Activated B cell treated with CpG ODN at 0.5 μM for 24 hours (primary cell): ENCODE results near the gene TLNRD1. TPM values are rescaled to one million over a fixed set of nuclear protein-coding genes. Genes with fewer than 3 reads are reported as not detected.

ENCODE experiments used
- ATAC-seq: fragments of 200-7000 bp; cut with Tn5 transposase; one replicate; pipeline ENCODE4 v1.10.0; 2021; ENCODE audit warnings: low read depth, mild to moderate bottlenecking, moderate library complexity
- CTCF ChIA-PET: fragments of 350-600 bp; sonication (Branson Sonifier 250); formaldehyde crosslinking; loops from one replicate; lab custom pipeline; 2021; ENCODE audit warnings: antibody characterized with exemption; lab: Charles Lee
- POLR2A ChIA-PET: fragments of 350-600 bp; sonication (Branson Sonifier 250); formaldehyde crosslinking; loops from one replicate; lab custom pipeline; 2021; ENCODE audit warnings: antibody characterized with exemption; lab: Charles Lee
- DNase-seq: peaks from one replicate; pipeline ENCODE4 v3.0.0; 2022
- H3K27ac Mint-ChIP-seq: one replicate; pipeline ENCODE4 v1.8.0; 2020; ENCODE audit warnings: mixed read lengths
- H3K27me3 Mint-ChIP-seq: one replicate; pipeline ENCODE4 v1.8.0; 2021; ENCODE audit warnings: mixed read lengths
- H3K36me3 Mint-ChIP-seq: one replicate; pipeline ENCODE4 v1.8.0; 2021; ENCODE audit warnings: low read depth, mixed read lengths
- H3K4me1 Mint-ChIP-seq: one replicate; pipeline ENCODE4 v1.8.0; 2021; ENCODE audit warnings: mixed read lengths
- H3K4me3 Mint-ChIP-seq: one replicate; pipeline ENCODE4 v1.8.0; 2020; ENCODE audit warnings: mild to moderate bottlenecking, mixed read lengths
- H3K9me3 Mint-ChIP-seq: one replicate; pipeline ENCODE4 v1.8.0; 2020; ENCODE audit warnings: mixed read lengths
- CTCF ChIP-seq: fragments of 200-600 bp; IDR thresholded peaks from one replicate; pipeline ENCODE4 v1.8.0; 2022; ENCODE audit warnings: antibody characterized with exemption, mild to moderate bottlenecking
- intact Hi-C: fragments of 100-400 bp; cut with micrococcal nuclease; formaldehyde crosslinking; loops from one replicate; pipeline ENCODE4 v1.15.1; 2024
- total RNA-seq: library from RNA; stranded (reverse); gene quantifications from 2 replicates; pipeline ENCODE4 v1.2.3, GENCODE V29; 2022

Gene TLNRD1
- total RNA-seq, 1 donor from 2014 or later: 25.7 TPM

GRCh38 chr15:80977627-80978036, 23.1 kb upstream of the TLNRD1 start:
- Mint-ChIP-seq H3K9me3 (no peaks in the 10 kb centered on the region), H3K27me3 (no peaks in the 10 kb centered on the region), H3K4me3 (no peak overlapping the region), H3K27ac (peak overlapping the region; percentile 51), H3K4me1 (peaks cover 29% of the 10 kb centered on the region), H3K36me3 (peaks cover 63% of the 10 kb centered on the region)
- ATAC-seq: peak; percentile 65
- POLR2A ChIA-PET: interaction anchor here (1.0 to 1.2 kb wide), 2 partner anchors 23 to 289 kb away, joined by 3 to 4 read pairs; no protein-coding TSS in a partner anchor
- TF ChIP-seq CTCF: no peak
- CTCF ChIA-PET: interaction anchor here (1.0 to 2.5 kb wide), 3 partner anchors 8 to 288 kb away, joined by 3 to 33 read pairs (median 3); no protein-coding TSS in a partner anchor
- DNase-seq: peak; percentile 22
- intact Hi-C loops: loop anchor here (1.0 kb wide), 2 partner anchors 131 to 289 kb away; no protein-coding TSS in a partner anchor

GRCh38 chr15:80978685-80979329, 21.9 kb upstream of the TLNRD1 start:
- Mint-ChIP-seq H3K27ac (no peak overlapping the region), H3K36me3 (peaks cover 65% of the 10 kb centered on the region), H3K4me1 (peaks cover 34% of the 10 kb centered on the region), H3K9me3 (no peaks in the 10 kb centered on the region), H3K27me3 (no peaks in the 10 kb centered on the region), H3K4me3 (no peak overlapping the region)
- no peak for DNase-seq
- no peak for TF ChIP-seq CTCF
- intact Hi-C loops: no loop called here
- ATAC-seq: no peak
- ChIA-PET POLR2A (no interaction called here), CTCF (interaction anchor here (0.6 to 2.2 kb wide), 3 partner anchors 9 to 287 kb away, joined by 3 to 12 read pairs (median 11); no protein-coding TSS in a partner anchor)

GRCh38 chr15:80979538-80980200, 21.1 kb upstream of the TLNRD1 start:
- CTCF ChIA-PET: interaction anchor here (0.6 to 2.2 kb wide), 3 partner anchors 9 to 287 kb away, joined by 3 to 12 read pairs (median 11); no protein-coding TSS in a partner anchor
- peaks cover 64% of the 10 kb centered on the region for H3K36me3 Mint-ChIP-seq
- H3K9me3 Mint-ChIP-seq: no peaks in the 10 kb centered on the region
- no peak overlapping the region for H3K4me3 Mint-ChIP-seq
- no peak for ATAC-seq
- no peak for TF ChIP-seq CTCF
- no peaks in the 10 kb centered on the region for H3K27me3 Mint-ChIP-seq
- POLR2A ChIA-PET: interaction anchor here (0.9 kb wide), 1 partner anchor 22 kb away, joined by 3 read pairs; no protein-coding TSS in a partner anchor
- no peak for DNase-seq
- peaks cover 41% of the 10 kb centered on the region for H3K4me1 Mint-ChIP-seq
- H3K27ac Mint-ChIP-seq: no peak overlapping the region
- intact Hi-C loops: loop anchor here (10.0 kb wide), 1 partner anchor 285 kb away; the partner anchor contains the start of gene ABHD17C

- intact Hi-C loops: loop anchor here (10.0 kb wide), 1 partner anchor 287 kb away; the partner anchor contains the start of gene ABHD17C
- peaks cover 56% of the 10 kb centered on the region for H3K4me1 Mint-ChIP-seq
- ChIA-PET CTCF (no interaction called here), POLR2A (no interaction called here)
- H3K4me3 Mint-ChIP-seq: no peak overlapping the region
- H3K9me3 Mint-ChIP-seq: no peaks in the 10 kb centered on the region
- DNase-seq (no peak), ATAC-seq (no peak)
- H3K27me3 Mint-ChIP-seq: no peaks in the 10 kb centered on the region
- peaks cover 59% of the 10 kb centered on the region for H3K36me3 Mint-ChIP-seq
- no peak overlapping the region for H3K27ac Mint-ChIP-seq
- no peak for TF ChIP-seq CTCF
Measured at GRCh38 chr15:80982205-80982604, 18.5 kb upstream of the TLNRD1 start.

GRCh38 chr15:80982839-80983238, 17.9 kb upstream of the TLNRD1 start:
- CTCF ChIA-PET: no interaction called here
- H3K4me3 Mint-ChIP-seq: no peak overlapping the region
- DNase-seq (no peak), ATAC-seq (no peak)
- no peaks in the 10 kb centered on the region for H3K9me3 Mint-ChIP-seq
- no peak for TF ChIP-seq CTCF
- intact Hi-C loops: loop anchor here (10.0 kb wide), 1 partner anchor 288 kb away; the partner anchor contains the start of gene ABHD17C
- no peak overlapping the region for H3K27ac Mint-ChIP-seq
- no peaks in the 10 kb centered on the region for H3K27me3 Mint-ChIP-seq
- H3K4me1 Mint-ChIP-seq: peaks cover 53% of the 10 kb centered on the region
- H3K36me3 Mint-ChIP-seq: peaks cover 53% of the 10 kb centered on the region
- POLR2A ChIA-PET: no interaction called here
